Germinal center (tissue), 1 donor: ENCODE measurements around the gene SETDB2.
"Not testable (repeated sequence)": the region's sequence is repeated elsewhere in the genome, so short reads cannot be mapped to it uniquely, and the experiment has no call there.

Experiments
- DNase-seq: peaks from one replicate; pipeline ENCODE4 v3.0.0; 2012; ENCODE audit warnings: mixed read lengths, low spot score

The SETDB2 gene

GRCh38 chr13:49476529-49476928 lies 32.5 kb downstream of the SETDB2 start:
- no peak for DNase-seq

- no peak for DNase-seq
Observed at GRCh38 chr13:49481788-49482187, 37.7 kb downstream of the SETDB2 start.

- no peak for DNase-seq
Observed at GRCh38 chr13:49488563-49488962, 44.5 kb downstream of the SETDB2 start.

- DNase-seq, result no peak
Observed at GRCh38 chr13:49494645-49495044, 50.6 kb downstream of the SETDB2 start.

- peak; percentile 88 for DNase-seq
Observed at GRCh38 chr13:49495783-49496762, 52.0 kb downstream of the SETDB2 start, which contains the start of gene PHF11. PHF11 (plus strand) TSS chr13:49495953; CDS start chr13:49496002, 49 bp downstream.

GRCh38 chr13:49496837-49497236 lies 52.8 kb downstream of the SETDB2 start:
- not testable (repeated sequence) for DNase-seq

- no peak for DNase-seq
Observed at GRCh38 chr13:49497272-49497671, 53.2 kb downstream of the SETDB2 start.

- no peak for DNase-seq
Observed at GRCh38 chr13:49498206-49498605, 54.1 kb downstream of the SETDB2 start.

- DNase-seq, result no peak
Observed at GRCh38 chr13:49499889-49500660, 56.0 kb downstream of the SETDB2 start.

- no peak for DNase-seq
Observed at GRCh38 chr13:49502954-49503353, 58.9 kb downstream of the SETDB2 start.

GRCh38 chr13:49503951-49504350 lies 59.9 kb downstream of the SETDB2 start:
- DNase-seq, result no peak

- no peak for DNase-seq
Observed at GRCh38 chr13:49512578-49512977, 68.5 kb downstream of the SETDB2 start.

- DNase-seq, result no peak
Observed at GRCh38 chr13:49516467-49516866, 72.4 kb downstream of the SETDB2 start.

- DNase-seq, result no peak
Observed at GRCh38 chr13:49517461-49517860, 73.4 kb downstream of the SETDB2 start.

GRCh38 chr13:49521224-49521623 lies 77.2 kb downstream of the SETDB2 start:
- DNase-seq, result no peak

- DNase-seq, result no peak
Observed at GRCh38 chr13:49524740-49525501, 80.8 kb downstream of the SETDB2 start.

GRCh38 chr13:49527123-49527522 lies 83.0 kb downstream of the SETDB2 start:
- DNase-seq, result no peak

GRCh38 chr13:49528161-49528560 lies 84.1 kb downstream of the SETDB2 start:
- DNase-seq, result no peak

- DNase-seq, result no peak
Observed at GRCh38 chr13:49530457-49530856, 86.4 kb downstream of the SETDB2 start.

GRCh38 chr13:49532593-49532992 lies 88.5 kb downstream of the SETDB2 start:
- no peak for DNase-seq

- no peak for DNase-seq
Observed at GRCh38 chr13:49533011-49533410, 88.9 kb downstream of the SETDB2 start.
